ENCODE measurements around the gene FXYD5.

Gene FXYD5

DNA sequence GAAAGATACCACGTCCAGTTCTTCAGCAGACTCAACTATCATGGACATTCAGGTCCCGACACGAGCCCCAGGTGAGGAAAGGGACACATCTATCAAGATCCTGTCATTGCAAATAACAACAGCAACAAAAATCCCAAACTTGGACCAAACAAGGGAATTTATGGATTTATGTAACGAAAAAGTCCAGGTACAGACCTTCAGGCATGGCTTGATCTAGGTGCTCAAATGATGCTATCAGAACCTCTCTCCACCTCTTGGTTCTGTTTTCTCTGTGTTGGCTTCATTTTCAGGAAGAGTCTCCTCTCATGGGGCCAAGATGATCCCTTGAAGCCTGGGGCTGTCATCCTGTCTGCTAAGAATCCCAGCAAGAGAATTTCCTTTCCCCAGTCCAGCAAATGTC, 2.9 kb downstream of the FXYD5 start:
- Histone ChIP-seq H2AFZ (ENCODE audit: low read length) (no peak overlapping the region), H3K4me3 (ENCODE audit: low read depth, low read length, poor library complexity, severe bottlenecking) (no peak overlapping the region), H3K27me3 (ENCODE audit: insufficient read depth, low read length) (no peaks in the 10 kb centered on the region), H3K9me3 (ENCODE audit: low read length) (0 out of 2 replicates have a peak, but pooled peaks cover 5% of the 10 kb centered on the region), H3K9me2 (ENCODE audit: low read depth, low read length) (no peaks in the 10 kb centered on the region), H4K20me1 (ENCODE audit: insufficient read depth, low read length) (no peaks in the 10 kb centered on the region), H3K9ac (ENCODE audit: low read length) (no peak overlapping the region), H3F3A (ENCODE audit: insufficient read depth, low read length) (no peaks in the 10 kb centered on the region), H3K4me2 (ENCODE audit: low read length) (no peak overlapping the region), H3K36me3 (ENCODE audit: insufficient read depth, low read length) (peaks cover 63% of the 10 kb centered on the region), H3K4me1 (ENCODE audit: insufficient read depth, low read length, severe bottlenecking) (peaks cover 23% of the 10 kb centered on the region), H3K27ac (ENCODE audit: low read depth, low read length, poor library complexity, severe bottlenecking) (no peak overlapping the region), H3K79me2 (ENCODE audit: insufficient read depth, low read length) (no peaks in the 10 kb centered on the region)
- TF ChIP-seq CTCF (IDR thresholded peaks at IDR 0.05; ENCODE audit: low read length) (no peak), EZH2 (IDR thresholded peaks at IDR 0.05; ENCODE audit: borderline replicate concordance, low read length) (no peak)

DNA sequence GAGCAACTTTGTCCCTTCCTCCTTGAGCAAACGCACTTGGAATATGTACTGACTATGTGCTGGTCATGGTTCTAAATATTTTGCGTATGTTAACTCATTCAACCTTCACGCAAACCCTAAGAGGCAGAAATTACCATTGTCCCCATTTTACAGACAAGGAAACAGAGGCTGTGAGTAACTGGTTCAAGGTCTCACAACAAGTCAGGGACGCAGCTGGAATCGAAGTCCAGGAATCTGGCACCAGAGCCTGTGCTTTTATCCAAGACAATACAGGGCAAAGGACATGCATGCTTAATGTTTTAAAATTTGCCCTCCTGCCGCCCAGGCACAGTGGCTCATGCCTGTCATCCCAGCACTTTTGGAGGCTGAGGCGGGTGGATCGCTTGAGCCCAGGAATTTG, 5.1 kb downstream of the FXYD5 start:
- no peak overlapping the region for H3K4me2 ChIP-seq (ENCODE audit: low read length)
- H3K4me3 ChIP-seq (ENCODE audit: low read depth, low read length, poor library complexity, severe bottlenecking) = no peak overlapping the region
- H3K27ac ChIP-seq (ENCODE audit: low read depth, low read length, poor library complexity, severe bottlenecking) = no peak overlapping the region
- H4K20me1 ChIP-seq (ENCODE audit: insufficient read depth, low read length) = no peaks in the 10 kb centered on the region
- H3F3A ChIP-seq (ENCODE audit: insufficient read depth, low read length) = no peaks in the 10 kb centered on the region
- no peak for TF ChIP-seq CTCF (IDR thresholded peaks at IDR 0.05; ENCODE audit: low read length)
- no peak for TF ChIP-seq EZH2 (IDR thresholded peaks at IDR 0.05; ENCODE audit: borderline replicate concordance, low read length)
- H3K36me3 ChIP-seq (ENCODE audit: insufficient read depth, low read length) = peaks cover 85% of the 10 kb centered on the region
- H3K9me3 ChIP-seq (ENCODE audit: low read length) = peaks cover 23% of the 10 kb centered on the region
- no peaks in the 10 kb centered on the region for H3K79me2 ChIP-seq (ENCODE audit: insufficient read depth, low read length)
- no peaks in the 10 kb centered on the region for H3K27me3 ChIP-seq (ENCODE audit: insufficient read depth, low read length)
- no peak overlapping the region for H2AFZ ChIP-seq (ENCODE audit: low read length)
- peaks cover 14% of the 10 kb centered on the region for H3K4me1 ChIP-seq (ENCODE audit: insufficient read depth, low read length, severe bottlenecking)
- no peaks in the 10 kb centered on the region for H3K9me2 ChIP-seq (ENCODE audit: low read depth, low read length)
- no peak overlapping the region for H3K9ac ChIP-seq (ENCODE audit: low read length)

GRCh38 chr19:35160629-35161433, 6.3 kb downstream of the FXYD5 start:
- Histone ChIP-seq H3K4me1 (ENCODE audit: insufficient read depth, low read length, severe bottlenecking) (peaks cover 10% of the 10 kb centered on the region), H2AFZ (ENCODE audit: low read length) (no peak overlapping the region)

More at GRCh38 chr19:35160629-35161433, 6.3 kb downstream of the FXYD5 start:
- Histone ChIP-seq H3K9me2 (ENCODE audit: low read depth, low read length) (no peaks in the 10 kb centered on the region), H3K9me3 (ENCODE audit: low read length) (peaks cover 28% of the 10 kb centered on the region), H3F3A (ENCODE audit: insufficient read depth, low read length) (no peaks in the 10 kb centered on the region), H3K27me3 (ENCODE audit: insufficient read depth, low read length) (no peaks in the 10 kb centered on the region), H3K36me3 (ENCODE audit: insufficient read depth, low read length) (peaks cover 97% of the 10 kb centered on the region), H3K27ac (ENCODE audit: low read depth, low read length, poor library complexity, severe bottlenecking) (no peak overlapping the region), H4K20me1 (ENCODE audit: insufficient read depth, low read length) (no peaks in the 10 kb centered on the region), H3K4me2 (ENCODE audit: low read length) (no peak overlapping the region), H3K79me2 (ENCODE audit: insufficient read depth, low read length) (no peaks in the 10 kb centered on the region), H3K9ac (ENCODE audit: low read length) (no peak overlapping the region), H3K4me3 (ENCODE audit: low read depth, low read length, poor library complexity, severe bottlenecking) (no peak overlapping the region)
- TF ChIP-seq EZH2 (IDR thresholded peaks at IDR 0.05; ENCODE audit: borderline replicate concordance, low read length) (no peak), CTCF (IDR thresholded peaks at IDR 0.05; ENCODE audit: low read length) (no peak)

All from OCI-LY1 (cell line).